Ammon's horn (tissue), 1 donor: ENCODE measurements around the gene CDH23.

Experiments
- DNase-seq: peaks from one replicate; pipeline ENCODE4 v3.0.0-alpha.2; 2016; ENCODE audit warnings: low spot score

CDH23 gene

GRCh38 chr10:71440506-71441035, 43.9 kb downstream of the CDH23 start:
- DNase-seq: no peak

GRCh38 chr10:71442000-71442399, 45.3 kb downstream of the CDH23 start:
- no peak for DNase-seq

- DNase-seq: no peak
Measured at GRCh38 chr10:71442859-71443570, 46.3 kb downstream of the CDH23 start.

- no peak for DNase-seq
Measured at GRCh38 chr10:71443676-71444075, 47.0 kb downstream of the CDH23 start.

- no peak for DNase-seq
Measured at GRCh38 chr10:71444284-71445054, 47.7 kb downstream of the CDH23 start.

GRCh38 chr10:71447676-71448075, 51.0 kb downstream of the CDH23 start:
- no peak for DNase-seq

- DNase-seq: no peak
Measured at GRCh38 chr10:71448146-71448545, 51.4 kb downstream of the CDH23 start.

GRCh38 chr10:71449026-71449425, 52.3 kb downstream of the CDH23 start:
- DNase-seq: no peak

- DNase-seq: no peak
Measured at GRCh38 chr10:71451754-71452153, 55.0 kb downstream of the CDH23 start.

- no peak for DNase-seq
Measured at GRCh38 chr10:71453186-71453585, 56.5 kb downstream of the CDH23 start.

- no peak for DNase-seq
Measured at GRCh38 chr10:71454347-71454746, 57.6 kb downstream of the CDH23 start.

GRCh38 chr10:71455035-71455434, 58.3 kb downstream of the CDH23 start:
- DNase-seq: no peak

GRCh38 chr10:71456631-71457030, 59.9 kb downstream of the CDH23 start:
- DNase-seq: no peak

GRCh38 chr10:71457908-71458307, 61.2 kb downstream of the CDH23 start:
- DNase-seq: no peak

GRCh38 chr10:71458387-71458786, 61.7 kb downstream of the CDH23 start:
- DNase-seq: no peak

- no peak for DNase-seq
Measured at GRCh38 chr10:71459513-71459912, 62.8 kb downstream of the CDH23 start.

- DNase-seq: no peak
Measured at GRCh38 chr10:71460615-71461014, 63.9 kb downstream of the CDH23 start.

- no peak for DNase-seq
Measured at GRCh38 chr10:71461457-71461856, 64.7 kb downstream of the CDH23 start.

GRCh38 chr10:71462062-71462935, 65.6 kb downstream of the CDH23 start:
- no peak for DNase-seq

- DNase-seq: no peak
Measured at GRCh38 chr10:71463111-71463510, 66.4 kb downstream of the CDH23 start.

GRCh38 chr10:71465551-71466252, 69.0 kb downstream of the CDH23 start:
- no peak for DNase-seq

- no peak for DNase-seq
Measured at GRCh38 chr10:71466330-71466729, 69.6 kb downstream of the CDH23 start.
